ENCODE measurements around the gene CEBPG. TPM values are rescaled to one million over a fixed set of nuclear protein-coding genes. Genes with fewer than 3 reads are reported as not detected.
A peak's percentile ranks its signal among the peaks of the same experiment; 100 is the strongest.

CEBPG gene
- total and polyA plus RNA-seq, 2 donors (not counting 1 experiment from before 2014, with no cell fraction given) = 12.5 to 24.2 TPM

GRCh38 chr19:33329736-33330135, 43.8 kb upstream of the CEBPG start:
- no peak overlapping the region for H3K27ac Mint-ChIP-seq
- no peaks in the 10 kb centered on the region for H3K9me3 Mint-ChIP-seq (ENCODE audit: insufficient read depth)
- H3K4me1 Mint-ChIP-seq = peaks cover 14% of the 10 kb centered on the region
- Histone ChIP-seq H3K9ac (ENCODE audit: low read length) (no peak overlapping the region), H3K27ac (ENCODE audit: low read length in 2 of 2) (no peak overlapping the region), H3K4me3 (ENCODE audit: control extremely low read depth in 1 of 5, extremely low read depth in 1 of 5, insufficient read depth in 1 of 5, low read depth in 2 of 5, low read length in 4 of 5) (no peak overlapping the region), H3K27me3 (replicated peaks in 1 of 4; ENCODE audit: control extremely low read depth in 1 of 4, control insufficient read depth in 3 of 4, insufficient read depth in 4 of 4, low read length in 3 of 4) (peaks cover 0 to 3% (median 1%) of the 10 kb centered on the region in 4 experiments), H3K36me3 (replicated peaks in 1 of 2; ENCODE audit: control extremely low read depth in 1 of 2, control insufficient read depth in 1 of 2, extremely low read depth in 1 of 2, insufficient read depth in 2 of 2, low read length in 1 of 2) (no peaks in the 10 kb centered on the region), H3K9me3 (ENCODE audit: control extremely low read depth in 1 of 3, control insufficient read depth in 2 of 3, insufficient read depth in 1 of 3, low read length in 2 of 3) (peaks cover 0 to 5% (median 0%) of the 10 kb centered on the region in 3 donors), H3K4me2 (replicated peaks; ENCODE audit: low read depth, low read length, poor library complexity, severe bottlenecking) (no peak overlapping the region), H2AFZ (ENCODE audit: insufficient read depth, low read depth, low read length, poor library complexity, severe bottlenecking) (no peak overlapping the region), H3K79me2 (ENCODE audit: control insufficient read depth, insufficient read depth, low read length) (no peaks in the 10 kb centered on the region), H3K4me1 (ENCODE audit: control insufficient read depth in 2 of 2, insufficient read depth in 2 of 2, low read length in 2 of 2) (peaks cover 17 to 24% of the 10 kb centered on the region in 2 donors), H4K20me1 (ENCODE audit: control insufficient read depth, insufficient read depth, low read length, poor library complexity, severe bottlenecking) (no peaks in the 10 kb centered on the region)
- peaks cover 16% of the 10 kb centered on the region for H3K27me3 Mint-ChIP-seq
- 55% methylated on average over 3 of the region's 4 CpGs for WGBS (ENCODE audit: insufficient coverage)
- no peak for TF ChIP-seq EZH2 (IDR thresholded peaks at IDR 0.05; ENCODE audit: borderline replicate concordance, insufficient read depth, low read depth, low read length, poor library complexity, severe bottlenecking)
- TF ChIP-seq CTCF (IDR thresholded peaks at IDR 0.05) = no peak
- ChIA-PET CTCF (no interaction called here), POLR2A (no interaction called here)
- intact Hi-C loops (cut with micrococcal nuclease) = no loop called here
- ATAC-seq (ENCODE audit: low read depth) (no peak), DNase-seq (no peak)
- no peak overlapping the region for H3K4me3 Mint-ChIP-seq

GRCh38 chr19:33332248-33332647, 41.3 kb upstream of the CEBPG start:
- peaks cover 22% of the 10 kb centered on the region for H3K27me3 Mint-ChIP-seq
- peaks cover 0 to 3% (median 1%) of the 10 kb centered on the region in 4 experiments for H3K27me3 ChIP-seq (replicated peaks in 1 of 4; ENCODE audit: control extremely low read depth in 1 of 4, control insufficient read depth in 3 of 4, insufficient read depth in 4 of 4, low read length in 3 of 4)
- H3K79me2 ChIP-seq (ENCODE audit: control insufficient read depth, insufficient read depth, low read length) = no peaks in the 10 kb centered on the region
- H3K9me3 Mint-ChIP-seq (ENCODE audit: insufficient read depth) = no peaks in the 10 kb centered on the region
- peak overlapping the region; percentile 6 to 26 for H3K27ac ChIP-seq (ENCODE audit: low read length in 2 of 2)
- WGBS (ENCODE audit: insufficient coverage) = 15% methylated on average over 5 of the region's 5 CpGs
- H3K4me1 Mint-ChIP-seq = peaks cover 14% of the 10 kb centered on the region
- peaks cover 0 to 5% (median 0%) of the 10 kb centered on the region in 3 donors for H3K9me3 ChIP-seq (ENCODE audit: control extremely low read depth in 1 of 3, control insufficient read depth in 2 of 3, insufficient read depth in 1 of 3, low read length in 2 of 3)
- H3K4me3 Mint-ChIP-seq = peak overlapping the region; percentile 4
- H4K20me1 ChIP-seq (ENCODE audit: control insufficient read depth, insufficient read depth, low read length, poor library complexity, severe bottlenecking) = no peaks in the 10 kb centered on the region
- H3K27ac Mint-ChIP-seq = peak overlapping the region; percentile 72
- peak; percentile 36 for DNase-seq
- TF ChIP-seq EZH2 (IDR thresholded peaks at IDR 0.05; ENCODE audit: borderline replicate concordance, insufficient read depth, low read depth, low read length, poor library complexity, severe bottlenecking) (no peak), CTCF (IDR thresholded peaks at IDR 0.05) (no peak)
- ATAC-seq (ENCODE audit: low read depth) = no peak
- H2AFZ ChIP-seq (ENCODE audit: insufficient read depth, low read depth, low read length, poor library complexity, severe bottlenecking) = peak overlapping the region; percentile 68
- POLR2A ChIA-PET = no interaction called here
- H3K36me3 ChIP-seq (replicated peaks in 1 of 2; ENCODE audit: control extremely low read depth in 1 of 2, control insufficient read depth in 1 of 2, extremely low read depth in 1 of 2, insufficient read depth in 2 of 2, low read length in 1 of 2) = no peaks in the 10 kb centered on the region
- CTCF ChIA-PET = interaction anchor here (0.5 kb wide), 1 partner anchor 75 kb away, joined by 4 read pairs; no protein-coding TSS in a partner anchor
- H3K9ac ChIP-seq (ENCODE audit: low read length) = peak overlapping the region; percentile 22
- intact Hi-C loops (cut with micrococcal nuclease) = no loop called here
- H3K4me3 ChIP-seq (ENCODE audit: control extremely low read depth in 1 of 5, extremely low read depth in 1 of 5, insufficient read depth in 1 of 5, low read depth in 2 of 5, low read length in 4 of 5) = no peak overlapping the region
- peak overlapping the region; percentile 57 for H3K4me2 ChIP-seq (replicated peaks; ENCODE audit: low read depth, low read length, poor library complexity, severe bottlenecking)
- H3K4me1 ChIP-seq (ENCODE audit: control insufficient read depth in 2 of 2, insufficient read depth in 2 of 2, low read length in 2 of 2) = peaks cover 17 to 24% of the 10 kb centered on the region in 2 donors

Data from B cell (primary cell).